NCI-H2171 treated with DMSO at 0.1 percent for 48 hours (cell line): Measurements from ENCODE around the gene CISTR.
"Not testable (repeated sequence)": the region's sequence is repeated elsewhere in the genome, so short reads cannot be mapped to it uniquely, and the experiment has no call there.

Experiments used
- DNase-seq: peaks from one replicate; lab custom pipeline; 2025; lab: John Stamatoyannopoulos, UW

Gene CISTR

GRCh38 chr12:53762793-53763192, 11.0 kb upstream of the CISTR start:
- DNase-seq, result not testable (repeated sequence)

- DNase-seq, result no peak
These were observed 9.5 kb upstream of the CISTR start for GRCh38 chr12:53761306-53761705.

- peak; percentile 25 for DNase-seq
These were observed 7.5 kb upstream of the CISTR start for GRCh38 chr12:53759261-53759660.

- no peak for DNase-seq
These were observed 6.9 kb upstream of the CISTR start for GRCh38 chr12:53758730-53759103.

- DNase-seq, result no peak
These were observed 6.4 kb upstream of the CISTR start for GRCh38 chr12:53758081-53758729.

GRCh38 chr12:53757101-53757770, 5.5 kb upstream of the CISTR start:
- peak; percentile 34 for DNase-seq

GRCh38 chr12:53756300-53757100, 4.7 kb upstream of the CISTR start:
- DNase-seq, result no peak

GRCh38 chr12:53755893-53756292, 4.1 kb upstream of the CISTR start:
- no peak for DNase-seq

GRCh38 chr12:53755451-53755891, 3.7 kb upstream of the CISTR start:
- no peak for DNase-seq

GRCh38 chr12:53754633-53755264, 3.0 kb upstream of the CISTR start:
- peak; percentile 79 for DNase-seq

- peak; percentile 44 for DNase-seq
These were observed 2.4 kb upstream of the CISTR start for GRCh38 chr12:53754188-53754585.

GRCh38 chr12:53752621-53753020, 842 bp upstream of the CISTR start:
- no peak for DNase-seq

GRCh38 chr12:53752192-53752601, 418 bp upstream of the CISTR start:
- DNase-seq, result no peak

GRCh38 chr12:53750812-53751335, 905 bp downstream of the CISTR start:
- peak; percentile 89 for DNase-seq

GRCh38 chr12:53749986-53750811, 1.6 kb downstream of the CISTR start:
- DNase-seq, result peak; percentile 89

GRCh38 chr12:53748072-53748840, 3.5 kb downstream of the CISTR start:
- DNase-seq, result no peak

GRCh38 chr12:53747095-53747494, 4.7 kb downstream of the CISTR start:
- DNase-seq, result peak; percentile 57

GRCh38 chr12:53746592-53747092, 5.1 kb downstream of the CISTR start:
- peak; percentile 89 for DNase-seq

GRCh38 chr12:53744751-53745150, 7.0 kb downstream of the CISTR start:
- no peak for DNase-seq

- DNase-seq, result no peak
These were observed 7.7 kb downstream of the CISTR start for GRCh38 chr12:53744130-53744441.
